GM12878 (cell line): ENCODE results near the gene NOTCH1.

Experiments
- ASH2L ChIP-seq: fragments of 300-600, 200-600 bp; sonication (generic); IDR thresholded peaks from 2 replicates; pipeline ENCODE4 v1.6.1; 2017; ENCODE audit warnings: low read depth, mild to moderate bottlenecking, borderline replicate concordance
- EGR1 ChIP-seq, 2 experiments: IDR thresholded peaks; 1 replicate in 1 of 2; 2 replicates in 1 of 2; pipeline ENCODE4 v1.6.1; 2011 to 2012; ENCODE audit warnings: low read depth in 2 of 2, low read length in 2 of 2, borderline replicate concordance in 1 of 2, mild to moderate bottlenecking in 1 of 2, moderate library complexity in 1 of 2
- EZH2 ChIP-seq: IDR thresholded peaks from 2 replicates; pipeline ENCODE4 v1.6.1; 2012; ENCODE audit warnings: low read depth, mild to moderate bottlenecking, control low read depth, inconsistent platforms, low read length, borderline replicate concordance; ENCODE audit not compliant: control insufficient read depth
- FOS ChIP-seq: IDR thresholded peaks from 3 replicates; pipeline ENCODE4 v1.6.1; 2011; ENCODE audit warnings: borderline replicate concordance; ENCODE audit not compliant: insufficient read length; ENCODE audit errors: extremely low read depth
- GATAD2B ChIP-seq: fragments of 450-650 bp; conservative IDR thresholded peaks from 2 replicates; pipeline ENCODE4 v1.6.1; 2017; ENCODE audit warnings: low read depth, mild to moderate bottlenecking, moderate library complexity
- NFYB ChIP-seq: IDR thresholded peaks from 2 replicates; pipeline ENCODE4 v1.6.1; 2011; ENCODE audit warnings: low read depth, mild to moderate bottlenecking, low read length, improper control_type of control experiment, moderate library complexity; ENCODE audit not compliant: insufficient read depth
- PAX8 ChIP-seq: fragments of 450-650 bp; IDR thresholded peaks from 2 replicates; pipeline ENCODE4 v1.6.1; 2017; ENCODE audit warnings: mild to moderate bottlenecking, moderate library complexity
- RCOR1 ChIP-seq: conservative IDR thresholded peaks from 2 replicates; pipeline ENCODE4 v1.6.1; 2012; ENCODE audit warnings: low read depth, low read length, improper control_type of control experiment
- SRF ChIP-seq, 2 experiments: IDR thresholded peaks; 2 replicates each; pipeline ENCODE4 v1.6.1; 2011; ENCODE audit warnings: low read depth in 2 of 2, low read length in 2 of 2, mild to moderate bottlenecking in 1 of 2, moderate library complexity in 1 of 2
- TF ChIP-seq, protein P1 (sequence below), 3 experiments: IDR thresholded peaks in 2 of 3; conservative IDR thresholded peaks in 1 of 3; 2 replicates each; pipeline ENCODE4 v1.5.1; 2011; ENCODE audit warnings: low read depth in 3 of 3, low read length in 3 of 3, mild to moderate bottlenecking in 3 of 3, control low read depth in 2 of 3, moderate library complexity in 2 of 3, inconsistent platforms in 1 of 3, mixed read lengths in 1 of 3; ENCODE audit not compliant: control insufficient read depth in 2 of 3, insufficient read depth in 1 of 3; ENCODE audit errors: extremely low read depth in 1 of 3
- TF ChIP-seq, protein P2 (sequence below): IDR thresholded peaks from 2 replicates; pipeline ENCODE4 v1.6.1; 2012; ENCODE audit warnings: mild to moderate bottlenecking, low read depth, low read length
- TF ChIP-seq, protein P3 (sequence below): IDR thresholded peaks from 2 replicates; pipeline ENCODE4 v1.6.1; 2011; ENCODE audit warnings: low read depth, low read length, improper control_type of control experiment, borderline replicate concordance

DNA sequence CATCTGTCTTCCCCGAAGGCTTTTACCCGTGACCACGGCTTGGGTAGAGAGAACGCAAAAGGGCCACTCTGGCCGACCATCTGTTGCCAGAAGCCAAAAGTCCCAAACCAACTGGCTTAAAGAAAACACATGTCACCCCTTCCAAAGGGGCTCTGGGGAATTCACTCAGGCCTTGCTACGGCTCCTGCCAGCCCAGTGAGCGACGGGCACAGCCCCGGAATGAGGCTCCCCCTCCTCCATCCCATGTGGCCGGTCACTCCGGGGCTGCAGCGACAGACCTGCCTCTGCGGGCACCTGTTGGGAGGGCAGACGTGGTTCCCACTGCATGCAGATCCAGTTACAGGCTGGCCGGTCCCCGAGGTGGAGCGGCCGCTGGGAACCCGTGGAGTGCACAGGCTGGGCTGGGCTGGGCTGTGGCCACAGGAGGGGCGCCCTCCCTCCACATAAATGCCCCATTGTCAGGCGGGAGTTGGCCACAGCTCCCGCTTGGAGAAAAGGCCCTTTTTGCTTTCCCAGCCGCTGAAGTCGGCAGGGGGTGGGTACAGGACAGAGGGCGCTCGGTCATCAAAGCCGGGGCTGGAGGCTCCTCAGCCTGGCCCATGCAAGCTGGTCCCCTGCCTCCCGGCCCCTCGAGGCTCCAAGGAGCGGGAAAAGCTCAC lies 19.9 kb downstream of the NOTCH1 start:
- TF ChIP-seq FOS (no peak), NFYB (no peak), EZH2 (no peak), ASH2L (no peak), EGR1 (IDR thresholded peaks at IDR 0.05; ENCODE audit: borderline replicate concordance in 1 of 2, low read depth in 2 of 2, low read length in 2 of 2) (no peak), GATAD2B (no peak), RCOR1 (no peak), SRF (IDR thresholded peaks at IDR 0.05; ENCODE audit: low read depth in 2 of 2, low read length in 2 of 2) (no peak), PAX8 (no peak)
- TF ChIP-seq, protein P1, sequence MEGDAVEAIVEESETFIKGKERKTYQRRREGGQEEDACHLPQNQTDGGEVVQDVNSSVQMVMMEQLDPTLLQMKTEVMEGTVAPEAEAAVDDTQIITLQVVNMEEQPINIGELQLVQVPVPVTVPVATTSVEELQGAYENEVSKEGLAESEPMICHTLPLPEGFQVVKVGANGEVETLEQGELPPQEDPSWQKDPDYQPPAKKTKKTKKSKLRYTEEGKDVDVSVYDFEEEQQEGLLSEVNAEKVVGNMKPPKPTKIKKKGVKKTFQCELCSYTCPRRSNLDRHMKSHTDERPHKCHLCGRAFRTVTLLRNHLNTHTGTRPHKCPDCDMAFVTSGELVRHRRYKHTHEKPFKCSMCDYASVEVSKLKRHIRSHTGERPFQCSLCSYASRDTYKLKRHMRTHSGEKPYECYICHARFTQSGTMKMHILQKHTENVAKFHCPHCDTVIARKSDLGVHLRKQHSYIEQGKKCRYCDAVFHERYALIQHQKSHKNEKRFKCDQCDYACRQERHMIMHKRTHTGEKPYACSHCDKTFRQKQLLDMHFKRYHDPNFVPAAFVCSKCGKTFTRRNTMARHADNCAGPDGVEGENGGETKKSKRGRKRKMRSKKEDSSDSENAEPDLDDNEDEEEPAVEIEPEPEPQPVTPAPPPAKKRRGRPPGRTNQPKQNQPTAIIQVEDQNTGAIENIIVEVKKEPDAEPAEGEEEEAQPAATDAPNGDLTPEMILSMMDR (IDR thresholded peaks at IDR 0.05 in 2 of 3, conservative IDR thresholded peaks at IDR 0.05 in 1 of 3; ENCODE audit: control insufficient read depth in 2 of 3, extremely low read depth in 1 of 3, insufficient read depth in 1 of 3, low read depth in 3 of 3, low read length in 3 of 3) = no peak
- TF ChIP-seq, protein P2, sequence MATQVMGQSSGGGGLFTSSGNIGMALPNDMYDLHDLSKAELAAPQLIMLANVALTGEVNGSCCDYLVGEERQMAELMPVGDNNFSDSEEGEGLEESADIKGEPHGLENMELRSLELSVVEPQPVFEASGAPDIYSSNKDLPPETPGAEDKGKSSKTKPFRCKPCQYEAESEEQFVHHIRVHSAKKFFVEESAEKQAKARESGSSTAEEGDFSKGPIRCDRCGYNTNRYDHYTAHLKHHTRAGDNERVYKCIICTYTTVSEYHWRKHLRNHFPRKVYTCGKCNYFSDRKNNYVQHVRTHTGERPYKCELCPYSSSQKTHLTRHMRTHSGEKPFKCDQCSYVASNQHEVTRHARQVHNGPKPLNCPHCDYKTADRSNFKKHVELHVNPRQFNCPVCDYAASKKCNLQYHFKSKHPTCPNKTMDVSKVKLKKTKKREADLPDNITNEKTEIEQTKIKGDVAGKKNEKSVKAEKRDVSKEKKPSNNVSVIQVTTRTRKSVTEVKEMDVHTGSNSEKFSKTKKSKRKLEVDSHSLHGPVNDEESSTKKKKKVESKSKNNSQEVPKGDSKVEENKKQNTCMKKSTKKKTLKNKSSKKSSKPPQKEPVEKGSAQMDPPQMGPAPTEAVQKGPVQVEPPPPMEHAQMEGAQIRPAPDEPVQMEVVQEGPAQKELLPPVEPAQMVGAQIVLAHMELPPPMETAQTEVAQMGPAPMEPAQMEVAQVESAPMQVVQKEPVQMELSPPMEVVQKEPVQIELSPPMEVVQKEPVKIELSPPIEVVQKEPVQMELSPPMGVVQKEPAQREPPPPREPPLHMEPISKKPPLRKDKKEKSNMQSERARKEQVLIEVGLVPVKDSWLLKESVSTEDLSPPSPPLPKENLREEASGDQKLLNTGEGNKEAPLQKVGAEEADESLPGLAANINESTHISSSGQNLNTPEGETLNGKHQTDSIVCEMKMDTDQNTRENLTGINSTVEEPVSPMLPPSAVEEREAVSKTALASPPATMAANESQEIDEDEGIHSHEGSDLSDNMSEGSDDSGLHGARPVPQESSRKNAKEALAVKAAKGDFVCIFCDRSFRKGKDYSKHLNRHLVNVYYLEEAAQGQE = no peak
- TF ChIP-seq, protein P3, sequence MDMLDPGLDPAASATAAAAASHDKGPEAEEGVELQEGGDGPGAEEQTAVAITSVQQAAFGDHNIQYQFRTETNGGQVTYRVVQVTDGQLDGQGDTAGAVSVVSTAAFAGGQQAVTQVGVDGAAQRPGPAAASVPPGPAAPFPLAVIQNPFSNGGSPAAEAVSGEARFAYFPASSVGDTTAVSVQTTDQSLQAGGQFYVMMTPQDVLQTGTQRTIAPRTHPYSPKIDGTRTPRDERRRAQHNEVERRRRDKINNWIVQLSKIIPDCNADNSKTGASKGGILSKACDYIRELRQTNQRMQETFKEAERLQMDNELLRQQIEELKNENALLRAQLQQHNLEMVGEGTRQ = no peak
